IPS-NIHi7 (cell line): ENCODE data around the gene SLC2A6.

ENCODE experiments used
- DNase-seq: peaks from one replicate; pipeline ENCODE4 v3.0.0; 2012; ENCODE audit warnings: mixed read lengths; ENCODE audit errors: extremely low spot score

The SLC2A6 gene

GRCh38 chr9:133477992-133478850 is 678 bp downstream of the SLC2A6 start:
- DNase-seq: peak; percentile 56

GRCh38 chr9:133477461-133477860 is 1.4 kb downstream of the SLC2A6 start:
- no peak for DNase-seq

- no peak for DNase-seq
These were observed 2.0 kb downstream of the SLC2A6 start for GRCh38 chr9:133476941-133477340.

- no peak for DNase-seq
These were observed 2.6 kb downstream of the SLC2A6 start for GRCh38 chr9:133476036-133476931.

- DNase-seq: no peak
These were observed 3.4 kb downstream of the SLC2A6 start for GRCh38 chr9:133475292-133476012.

- DNase-seq: no peak
These were observed 4.0 kb downstream of the SLC2A6 start for GRCh38 chr9:133474853-133475252.

- DNase-seq: no peak
These were observed 4.7 kb downstream of the SLC2A6 start for GRCh38 chr9:133474215-133474614.

- DNase-seq: no peak
These were observed 5.2 kb downstream of the SLC2A6 start for GRCh38 chr9:133473743-133474142.

- DNase-seq: no peak
These were observed 6.0 kb downstream of the SLC2A6 start for GRCh38 chr9:133472753-133473378.

GRCh38 chr9:133472277-133472645 is 6.6 kb downstream of the SLC2A6 start:
- no peak for DNase-seq

- no peak for DNase-seq
These were observed 7.2 kb downstream of the SLC2A6 start for GRCh38 chr9:133471551-133472276.

- DNase-seq: no peak
These were observed 7.9 kb downstream of the SLC2A6 start for GRCh38 chr9:133470988-133471387.

GRCh38 chr9:133470427-133470924 is 8.4 kb downstream of the SLC2A6 start:
- no peak for DNase-seq

GRCh38 chr9:133468777-133469421 is 10.0 kb downstream of the SLC2A6 start:
- no peak for DNase-seq

- DNase-seq: no peak
These were observed 10.5 kb downstream of the SLC2A6 start for GRCh38 chr9:133468374-133468773.

- DNase-seq: no peak
These were observed 11.8 kb downstream of the SLC2A6 start for GRCh38 chr9:133467101-133467500.

GRCh38 chr9:133465984-133466383 is 12.9 kb downstream of the SLC2A6 start:
- DNase-seq: no peak

- no peak for DNase-seq
These were observed 14.3 kb downstream of the SLC2A6 start for GRCh38 chr9:133464638-133465037.

GRCh38 chr9:133463864-133464615 is 14.9 kb downstream of the SLC2A6 start:
- no peak for DNase-seq
